ENCODE measurements around the gene BNIP1.

BNIP1 gene

GRCh38 chr5:173165177-173166016 is 21.1 kb downstream of the BNIP1 start:
- no peak for DNase-seq

DNA sequence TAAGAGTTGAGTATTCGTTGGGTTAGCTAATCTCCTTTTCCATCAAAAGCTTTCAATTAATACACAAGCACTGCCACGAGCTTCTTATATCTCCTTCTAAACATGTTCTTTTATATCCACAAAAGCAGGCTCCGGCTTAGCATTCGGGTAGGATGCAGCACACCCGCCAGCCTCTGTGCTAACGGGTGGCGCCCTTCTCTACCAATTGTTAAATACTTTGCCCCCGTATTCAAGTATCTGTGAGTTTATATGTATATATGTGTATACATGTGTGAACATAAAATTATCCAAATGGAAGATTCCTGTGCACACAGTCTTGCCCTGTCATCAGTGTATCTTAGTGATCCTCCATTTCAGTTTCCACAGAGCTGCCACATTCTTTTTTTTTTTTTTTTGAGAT is 27.8 kb downstream of the BNIP1 start:
- DNase-seq, result no peak

- no peak for DNase-seq
Observed at GRCh38 chr5:173175523-173175922, 31.2 kb downstream of the BNIP1 start.

- no peak for DNase-seq
Observed at GRCh38 chr5:173178369-173178910, 34.1 kb downstream of the BNIP1 start.

- DNase-seq, result no peak
Observed at GRCh38 chr5:173180331-173180730, 36.0 kb downstream of the BNIP1 start.

DNA sequence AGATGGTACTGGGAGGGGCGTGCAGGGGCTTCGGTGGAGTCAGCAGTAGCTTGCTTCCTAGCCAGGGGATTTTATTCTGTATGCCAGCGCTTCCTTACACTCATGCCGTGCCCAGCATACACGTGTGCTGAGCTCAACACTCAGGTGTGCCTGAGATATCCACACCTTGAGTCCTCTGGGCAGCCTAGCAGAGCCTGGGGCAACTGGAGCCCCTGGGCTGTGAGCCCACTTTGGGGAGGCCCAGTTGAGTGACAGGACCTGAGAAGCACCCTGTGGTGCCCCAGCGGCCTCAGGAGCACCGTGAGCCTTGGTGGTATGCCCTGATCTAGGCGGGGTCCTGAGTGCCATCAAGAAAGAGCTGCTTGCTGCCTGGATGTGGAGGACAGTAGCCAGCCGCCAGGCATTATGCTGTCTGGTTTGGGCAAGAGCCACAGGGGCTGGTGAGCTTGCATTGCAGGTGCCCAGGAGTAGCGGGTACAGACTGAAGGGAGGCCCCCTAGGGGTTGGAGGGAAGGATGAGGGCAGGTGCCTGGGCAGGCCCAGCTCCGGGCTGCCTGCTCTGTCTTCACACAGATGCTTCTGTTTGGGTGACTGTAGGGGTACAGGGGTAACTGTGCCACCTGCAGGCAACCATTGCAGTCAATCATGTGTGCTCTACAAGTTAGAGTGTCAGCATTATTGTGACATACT is 42.9 kb downstream of the BNIP1 start:
- no peak for DNase-seq

- no peak for DNase-seq
Observed at GRCh38 chr5:173188280-173188679, 43.9 kb downstream of the BNIP1 start.

DNA sequence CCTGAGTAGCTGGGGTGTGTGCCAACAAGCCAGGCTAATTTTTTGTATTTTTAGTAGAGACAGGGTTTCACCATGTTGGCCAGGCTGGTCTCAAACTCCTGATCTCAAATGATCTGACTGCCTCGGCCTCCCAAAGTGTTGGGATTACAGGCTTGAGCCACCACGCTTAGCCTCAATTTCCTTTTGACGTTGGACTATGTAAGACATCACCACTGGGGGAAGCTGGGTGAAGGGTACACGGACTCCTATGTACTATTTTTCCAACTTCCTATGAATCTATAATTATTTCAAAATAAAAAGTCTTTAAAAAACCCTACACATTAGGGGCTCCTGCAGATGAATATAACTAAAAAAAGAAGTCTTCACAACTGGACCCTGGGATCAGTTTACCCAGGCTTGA is 46.7 kb downstream of the BNIP1 start:
- no peak for DNase-seq

- DNase-seq, result no peak
Observed at GRCh38 chr5:173191561-173191960, 47.2 kb downstream of the BNIP1 start.

DNA sequence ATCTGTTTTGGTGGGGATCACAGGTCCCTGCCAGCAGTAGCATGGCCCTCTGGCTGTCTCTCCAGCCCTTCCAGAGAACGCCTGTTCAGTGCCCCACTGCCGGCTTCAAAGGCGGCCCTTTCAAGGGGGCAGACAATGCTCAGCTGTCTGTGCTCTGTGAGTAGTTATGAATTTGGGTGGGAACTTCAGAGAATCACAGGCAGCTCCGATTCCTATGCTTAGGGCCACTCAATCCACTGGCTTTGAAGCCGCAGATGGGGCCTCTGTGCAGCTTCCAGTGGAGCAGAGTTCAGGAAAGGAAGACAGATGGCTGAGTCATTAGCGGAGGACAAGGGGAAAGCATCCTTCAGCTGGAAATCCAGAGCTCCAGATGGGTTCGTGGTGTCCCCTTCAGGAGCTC is 48.2 kb downstream of the BNIP1 start:
- no peak for DNase-seq

DNA sequence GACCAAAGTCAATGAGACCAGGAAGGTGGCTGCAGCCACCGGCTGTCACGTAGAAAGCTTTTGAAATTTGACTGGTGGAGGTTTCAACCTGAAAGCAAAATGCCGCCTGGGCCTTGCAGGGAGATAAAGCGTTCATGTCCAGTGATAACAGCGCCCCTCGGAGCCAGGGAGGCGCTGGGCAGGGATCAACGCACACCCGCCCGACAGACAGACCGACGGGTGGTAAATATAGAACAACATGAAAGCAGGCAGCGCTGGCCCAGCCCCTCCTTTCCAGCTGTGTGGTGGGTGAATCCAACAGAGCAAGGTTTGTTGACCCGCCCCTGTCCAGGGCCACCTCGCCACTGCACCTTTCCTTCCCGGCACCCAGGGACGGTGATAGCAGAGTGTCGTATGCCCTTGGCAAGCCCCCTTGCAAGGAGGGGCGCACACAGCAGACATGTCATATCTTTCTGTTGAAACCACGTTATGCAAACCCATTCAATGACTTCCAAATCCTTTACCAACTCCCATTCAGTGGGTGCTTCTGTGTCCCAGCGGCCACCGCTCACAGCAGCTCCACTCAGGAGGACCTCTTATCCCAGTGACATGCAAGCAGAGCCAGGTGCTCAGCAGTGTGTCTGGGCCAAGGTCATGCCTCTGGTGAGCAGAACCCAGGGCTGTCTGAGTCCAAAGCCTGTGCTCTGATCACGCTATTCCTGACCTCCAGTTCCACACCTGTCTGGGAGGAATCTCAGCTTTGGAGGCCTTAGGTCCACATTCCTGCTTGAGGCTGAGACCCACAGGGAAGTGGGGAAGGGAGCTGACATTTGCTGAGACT is 52.0 kb downstream of the BNIP1 start:
- DNase-seq, result no peak

GRCh38 chr5:173197375-173197891 is 53.1 kb downstream of the BNIP1 start:
- DNase-seq, result no peak

DNA sequence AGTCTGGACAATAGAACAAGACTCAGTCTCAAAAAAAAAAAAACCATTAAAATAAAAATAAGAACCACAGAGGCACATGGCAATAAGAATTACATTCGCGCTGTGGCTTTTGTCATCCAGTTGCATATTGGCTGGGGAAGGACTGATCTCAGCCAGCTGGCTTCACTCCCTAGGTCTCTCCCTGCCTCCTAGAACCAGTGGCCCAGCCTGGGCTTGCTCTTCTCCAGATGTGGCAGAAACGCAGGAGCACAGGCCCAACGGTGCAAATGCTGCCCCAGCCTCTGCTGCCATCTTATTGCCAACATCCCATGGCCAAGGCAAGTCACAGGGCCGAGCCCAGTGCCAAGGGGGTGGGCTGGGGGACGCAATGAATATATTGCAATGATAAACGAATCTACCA is 53.7 kb downstream of the BNIP1 start:
- DNase-seq, result no peak

DNA sequence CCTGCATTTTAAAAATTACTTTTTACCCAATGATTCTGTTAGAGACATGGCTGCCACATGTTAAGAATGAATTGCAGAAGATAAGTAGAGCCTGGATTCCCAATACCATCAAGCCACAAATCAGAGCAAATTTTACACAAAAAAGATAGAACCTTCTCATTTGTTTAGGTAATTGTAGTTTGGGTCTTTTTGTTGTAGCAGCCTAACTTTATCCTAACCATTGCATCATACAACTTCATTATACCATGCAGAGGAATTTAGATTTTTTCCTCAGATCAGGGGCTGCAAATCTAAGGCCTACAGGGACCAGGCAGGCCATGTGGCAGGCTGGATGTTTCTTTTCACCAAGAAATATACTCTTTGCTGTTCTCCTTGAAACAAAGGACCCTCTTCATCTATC is 56.0 kb downstream of the BNIP1 start:
- no peak for DNase-seq

GRCh38 chr5:173201636-173202265 is 57.4 kb downstream of the BNIP1 start:
- no peak for DNase-seq

GRCh38 chr5:173202266-173202875 is 58.0 kb downstream of the BNIP1 start:
- no peak for DNase-seq

- DNase-seq, result no peak
Observed at GRCh38 chr5:173204185-173204979, 60.1 kb downstream of the BNIP1 start.

DNA sequence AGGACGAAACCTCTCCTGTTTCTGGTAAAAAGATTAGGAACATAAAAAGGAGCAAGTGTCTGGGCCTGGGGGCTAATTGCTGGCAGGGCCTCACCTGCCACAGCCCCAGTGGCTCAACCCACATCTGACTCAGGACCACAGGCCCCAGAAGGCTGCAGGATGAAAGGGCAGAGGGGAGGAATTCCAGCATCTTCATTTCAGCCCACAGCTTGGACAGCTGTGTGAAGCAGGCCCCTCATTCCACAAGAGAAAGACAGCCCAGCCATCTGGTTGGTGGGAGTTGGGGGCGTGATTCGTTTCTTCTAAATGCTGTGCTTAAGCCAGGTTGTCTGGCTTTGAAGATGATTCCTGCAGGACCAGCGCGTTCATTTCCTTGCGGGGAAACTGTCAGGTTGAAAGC is 61.6 kb downstream of the BNIP1 start:
- DNase-seq, result no peak

DNA sequence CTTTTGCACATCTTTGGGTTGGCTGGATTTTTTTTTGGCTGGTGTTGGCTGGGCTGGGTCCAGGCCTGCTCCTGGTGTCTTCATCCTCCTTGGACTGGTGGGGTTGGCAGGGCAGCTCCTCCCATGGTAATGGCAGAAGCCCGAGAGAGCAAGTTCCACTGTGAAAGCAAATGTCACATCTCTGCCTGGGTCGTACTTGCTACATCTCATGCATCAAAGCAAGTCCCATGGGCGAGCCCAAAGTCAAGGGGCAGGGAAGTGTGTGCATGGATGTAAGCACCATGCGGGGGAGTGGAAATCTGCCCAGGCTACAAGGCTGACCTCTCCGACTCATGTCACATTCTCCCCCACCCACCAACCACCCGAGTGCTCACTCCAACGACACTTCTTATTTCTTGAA is 64.0 kb downstream of the BNIP1 start:
- DNase-seq, result no peak

DNA sequence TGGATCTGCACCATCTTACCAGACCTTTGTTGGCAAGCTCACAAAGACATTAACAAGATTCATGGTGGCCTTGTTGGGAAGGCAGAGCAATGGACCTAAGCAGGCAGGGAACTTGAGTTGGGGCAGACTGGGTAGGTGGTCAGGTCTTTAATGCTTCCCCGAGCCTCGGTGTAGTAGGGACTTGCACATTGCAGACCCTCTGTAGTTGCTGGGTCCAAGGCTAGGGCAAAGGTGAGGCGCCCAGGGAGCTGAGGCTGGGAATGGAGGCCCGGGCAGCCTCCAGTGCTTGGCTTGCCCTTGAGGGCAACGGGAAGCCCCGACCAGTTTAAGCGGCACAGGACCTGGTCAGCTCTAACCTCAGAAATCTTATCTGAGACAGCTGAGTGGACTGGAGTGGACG is 66.5 kb downstream of the BNIP1 start:
- DNase-seq, result no peak

- no peak for DNase-seq
Observed at GRCh38 chr5:173211284-173211683, 67.0 kb downstream of the BNIP1 start.
